GM23338 (cell line): ENCODE data around the gene SMAP2. TPM values are rescaled to one million over a fixed set of nuclear protein-coding genes. Genes with fewer than 3 reads are reported as not detected.

Experiments used
- ATAC-seq: fragments of 200-7000 bp; cut with Tn5 transposase; 3 replicates; pipeline ENCODE4 v1.9.1; 2020
- DNase-seq: peaks from one replicate; pipeline ENCODE4 v3.0.0-alpha.2; 2015; ENCODE audit warnings: low spot score
- H2AFZ ChIP-seq: fragments of 200-600 bp; sonication (generic); 2 replicates; pipeline ENCODE4 v1.8.0; 2016; ENCODE audit warnings: antibody characterized with exemption, mild to moderate bottlenecking, moderate library complexity
- H3F3A ChIP-seq: fragments of 200-600 bp; sonication (generic); replicated peaks from 2 replicates; pipeline ENCODE4 v1.8.0; 2017; ENCODE audit warnings: antibody characterized with exemption, mixed run types, low read depth
- H3K27ac ChIP-seq: fragments of 200-600 bp; sonication (generic); 2 replicates; pipeline ENCODE4 v1.6.1; 2016; ENCODE audit warnings: low read depth
- H3K27me3 ChIP-seq: fragments of 200-600 bp; sonication (generic); 2 replicates; pipeline ENCODE4 v1.8.0; 2016; ENCODE audit warnings: mild to moderate bottlenecking, mixed run types, moderate library complexity; ENCODE audit not compliant: insufficient read depth
- H3K36me3 ChIP-seq: fragments of 200-600 bp; sonication (generic); 2 replicates; pipeline ENCODE4 v1.8.0; 2016; ENCODE audit warnings: mild to moderate bottlenecking; ENCODE audit not compliant: insufficient read depth
- H3K4me1 ChIP-seq: fragments of 200-600 bp; sonication (generic); 2 replicates; pipeline ENCODE4 v1.8.0; 2016; ENCODE audit warnings: mild to moderate bottlenecking, moderate library complexity; ENCODE audit not compliant: insufficient read depth
- H3K4me2 ChIP-seq: fragments of 200-600 bp; sonication (generic); 2 replicates; pipeline ENCODE4 v1.7.1; 2017; ENCODE audit warnings: mixed run types
- H3K4me3 ChIP-seq: fragments of 200-600 bp; sonication (generic); 2 replicates; pipeline ENCODE4 v1.6.1; 2016; ENCODE audit warnings: mixed run types
- H3K79me2 ChIP-seq: fragments of 200-600 bp; sonication (generic); replicated peaks from 2 replicates; pipeline ENCODE4 v1.8.0; 2017; ENCODE audit warnings: mild to moderate bottlenecking; ENCODE audit not compliant: insufficient read depth
- H3K9me2 ChIP-seq: fragments of 200-600 bp; sonication (generic); 2 replicates; pipeline ENCODE4 v1.8.0; 2017; ENCODE audit not compliant: insufficient read depth
- H4K20me1 ChIP-seq: fragments of 200-600 bp; sonication (generic); replicated peaks from 2 replicates; pipeline ENCODE4 v1.8.0; 2017; ENCODE audit warnings: mild to moderate bottlenecking; ENCODE audit not compliant: insufficient read depth
- H3K27ac Mint-ChIP-seq: 2 replicates; pipeline ENCODE4 v1.8.0; 2020; ENCODE audit warnings: inconsistent platforms, mild to moderate bottlenecking, moderate library complexity, mixed read lengths
- H3K27me3 Mint-ChIP-seq: 3 replicates; pipeline ENCODE4 v1.8.0; 2022; ENCODE audit warnings: low read depth, mild to moderate bottlenecking, moderate library complexity, mixed read lengths, inconsistent platforms; ENCODE audit not compliant: insufficient read depth, poor library complexity
- H3K36me3 Mint-ChIP-seq: 3 replicates; pipeline ENCODE4 v1.8.0; 2021; ENCODE audit warnings: low read depth, mild to moderate bottlenecking, inconsistent platforms, moderate library complexity, mixed read lengths
- H3K4me1 Mint-ChIP-seq: 3 replicates; pipeline ENCODE4 v1.8.0; 2020; ENCODE audit warnings: mild to moderate bottlenecking, inconsistent platforms, mixed read lengths
- H3K4me3 Mint-ChIP-seq: 3 replicates; pipeline ENCODE4 v1.8.0; 2021; ENCODE audit warnings: moderate library complexity, mild to moderate bottlenecking, inconsistent platforms, mixed read lengths
- H3K9me3 Mint-ChIP-seq: 3 replicates; pipeline ENCODE4 v1.8.0; 2020; ENCODE audit warnings: moderate library complexity, mild to moderate bottlenecking, inconsistent platforms, mixed read lengths
- CREB1 ChIP-seq: fragments of 250-450 bp; sonication (Bioruptor Pico); IDR thresholded peaks from 2 replicates; pipeline ENCODE4 v1.5.0; 2020; ENCODE audit warnings: low read depth, mild to moderate bottlenecking, moderate library complexity
- CTCF ChIP-seq, 2 experiments: fragments of 200-600 bp in 1 of 2; sonication (generic) in 1 of 2; conservative IDR thresholded peaks; 2 replicates each; pipeline versions ENCODE4 v1.5.1 to v1.6.1; 2016 to 2017; ENCODE audit warnings: antibody characterized with exemption in 2 of 2, low read depth in 2 of 2, mild to moderate bottlenecking in 2 of 2, moderate library complexity in 1 of 2
- REST ChIP-seq: IDR thresholded peaks from one replicate; pipeline ENCODE4 v1.6.1; 2018; ENCODE audit warnings: antibody characterized with exemption; ENCODE audit not compliant: unreplicated experiment
- ZNF462 ChIP-seq: fragments of 250-450 bp; sonication (Bioruptor Pico); IDR thresholded peaks from 2 replicates; pipeline ENCODE4 v1.5.0; 2020; ENCODE audit warnings: mild to moderate bottlenecking, moderate library complexity
- polyA plus RNA-seq: library from polyadenylated mRNA; unstranded; fragments of >200 nt; fragmentation: Nextera tagmentation; extraction: Ambion mirVana; gene quantifications from 2 replicates; pipeline ENCODE4 v1.2.1, GENCODE V29; 2016
- total RNA-seq: library from RNA; depleted of rRNA; stranded (reverse); fragments of >200 nt; shearing (Covaris generic); gene quantifications from 2 replicates; pipeline ENCODE4 v1.2.3, GENCODE V29; 2014

The SMAP2 gene
- total and polyA plus RNA-seq, 2 experiments from 2014 or later, result 2.9 to 4.8 TPM

- no peak for TF ChIP-seq ZNF462 (CRISPR knock-in tag)
These were observed 15.8 kb downstream of the SMAP2 start (continued) for GRCh38 chr1:40389322-40389803.

GRCh38 chr1:40389871-40390560, 16.5 kb downstream of the SMAP2 start:
- no peaks in the 10 kb centered on the region for H3K36me3 Mint-ChIP-seq
- Histone ChIP-seq H3K4me3 (no peak overlapping the region), H3K36me3 (no peaks in the 10 kb centered on the region), H4K20me1 (0 out of 2 replicates have a peak, but pooled peaks cover 3% of the 10 kb centered on the region), H3F3A (no peaks in the 10 kb centered on the region), H3K4me2 (no peak overlapping the region), H3K9me2 (no peaks in the 10 kb centered on the region), H3K27ac (no peak overlapping the region), H3K27me3 (no peaks in the 10 kb centered on the region), H2AFZ (no peak overlapping the region), H3K79me2 (no peaks in the 10 kb centered on the region), H3K4me1 (no peaks in the 10 kb centered on the region)
- peaks cover 4% of the 10 kb centered on the region; the same call in 2 of the 3 replicates for H3K4me1 Mint-ChIP-seq
- H3K9me3 Mint-ChIP-seq, result no peaks in the 10 kb centered on the region
- no peak overlapping the region for H3K4me3 Mint-ChIP-seq
- no peak for ATAC-seq
- H3K27ac Mint-ChIP-seq, result no peak overlapping the region
- H3K27me3 Mint-ChIP-seq, result peaks cover 2% of the 10 kb centered on the region
- DNase-seq, result no peak
- TF ChIP-seq CREB1 (no peak), CTCF (conservative IDR thresholded peaks at IDR 0.05; ENCODE audit: low read depth in 2 of 2) (no peak), REST (no peak)
